Right atrium auricular region (tissue), 2 donors: Measurements from ENCODE around the gene CSDE1. TPM values are rescaled to one million over a fixed set of nuclear protein-coding genes. Genes with fewer than 3 reads are reported as not detected.

Experiments used
- DNase-seq: peaks from one replicate; pipeline ENCODE4 v3.0.0-alpha.2; 2019; ENCODE audit warnings: low spot score
- H3K27ac ChIP-seq, 2 donors: fragments of 200-600 bp; sonication (generic); 1 replicate in 1 of 2; 2 replicates in 1 of 2; pipeline ENCODE4 v1.5.1; 2016 to 2019
- H3K27me3 ChIP-seq, 2 donors: fragments of 200-600 bp; sonication (generic); one replicate each; pipeline versions ENCODE4 v1.5.1 to v1.6.0; 2017 to 2019
- H3K36me3 ChIP-seq: fragments of 200-600 bp; sonication (generic); one replicate; pipeline ENCODE4 v1.5.1; 2016
- H3K4me1 ChIP-seq, 2 donors: fragments of 200-600 bp; sonication (generic); one replicate each; pipeline versions ENCODE4 v1.5.1 to v1.6.0; 2017 to 2019
- H3K4me3 ChIP-seq, 2 donors: fragments of 200-600 bp; sonication (generic); 1 replicate in 1 of 2; 2 replicates in 1 of 2; pipeline ENCODE4 v1.5.1; 2017 to 2019; ENCODE audit warnings: mild to moderate bottlenecking in 1 of 2, moderate library complexity in 1 of 2
- H3K9me3 ChIP-seq, 2 donors: fragments of 200-600 bp; sonication (generic); one replicate each; pipeline ENCODE4 v1.5.1; 2019
- CTCF ChIP-seq, 2 donors: fragments of 200-600 bp; sonication (generic); IDR thresholded peaks; one replicate each; pipeline ENCODE4 v1.5.1; 2019; ENCODE audit warnings: antibody characterized with exemption in 2 of 2
- total RNA-seq, 2 donors: library from RNA; depleted of rRNA; stranded (reverse); fragments of >200 nt; gene quantifications; one replicate each; pipeline ENCODE4 v1.1.0, GENCODE V29; 2016

CSDE1 gene
- total RNA-seq, 2 donors from 2014 or later: 917 to 1,380 TPM

GRCh38 chr1:114666954-114667353, 90.8 kb downstream of the CSDE1 start:
- no peak for DNase-seq
- H3K4me1 ChIP-seq: peaks cover 0 to 6% of the 10 kb centered on the region in 2 donors
- no peaks in the 10 kb centered on the region for H3K9me3 ChIP-seq
- H3K27me3 ChIP-seq: no peaks in the 10 kb centered on the region
- TF ChIP-seq CTCF (IDR thresholded peaks at IDR 0.05): no peak
- H3K36me3 ChIP-seq: no peaks in the 10 kb centered on the region
- no peak overlapping the region for H3K4me3 ChIP-seq
- no peak overlapping the region for H3K27ac ChIP-seq

Other genes with a start within 250 kb of the CSDE1 start
- 10 to 100 TPM; 15.7 to 17.9 TPM for gene TRIM33, start 246.8 kb downstream of the CSDE1 start, total RNA-seq
- gene BCAS2, start 176.4 kb downstream of the CSDE1 start, total RNA-seq: 10 to 100 TPM; 28.9 to 30.9 TPM
- gene DENND2C, start 87.9 kb downstream of the CSDE1 start, total RNA-seq: 1 to 10 TPM; 1.2 to 1.8 TPM
- gene AMPD1, start 62.4 kb downstream of the CSDE1 start, total RNA-seq: not detected
- 10 to 100 TPM in 1 of 2 donors, 1 to 10 TPM in 1; 7.3 to 11.9 TPM for gene NRAS, start 41.2 kb downstream of the CSDE1 start, total RNA-seq
- gene SIKE1, start 22.7 kb upstream of the CSDE1 start, total RNA-seq: 10 to 100 TPM; 24.8 to 26.9 TPM
- not detected for gene SYCP1, start 96.9 kb upstream of the CSDE1 start, total RNA-seq